Esophagus squamous epithelium (tissue), 4 donors: ENCODE results near the gene DCTD.
A peak's percentile ranks its signal among the peaks of the same experiment; 100 is the strongest.

Experiments used
- POLR2A ChIP-seq, 4 donors: fragments of 450-650 bp; IDR thresholded peaks; one replicate each; pipeline ENCODE4 v1.6.1; 2017; ENCODE audit warnings: antibody characterized with exemption in 4 of 4, mild to moderate bottlenecking in 4 of 4, moderate library complexity in 3 of 4
- TF ChIP-seq, protein P1 (sequence below), 6 experiments: fragments of 450-650 bp in 4 of 6; fragments of 200-600 bp in 2 of 6; sonication (generic) in 2 of 6; IDR thresholded peaks; one replicate each; pipeline ENCODE4 v1.5.1; 2016 to 2019; ENCODE audit warnings: antibody characterized with exemption in 6 of 6, mild to moderate bottlenecking in 4 of 6, moderate library complexity in 4 of 6

DNA sequence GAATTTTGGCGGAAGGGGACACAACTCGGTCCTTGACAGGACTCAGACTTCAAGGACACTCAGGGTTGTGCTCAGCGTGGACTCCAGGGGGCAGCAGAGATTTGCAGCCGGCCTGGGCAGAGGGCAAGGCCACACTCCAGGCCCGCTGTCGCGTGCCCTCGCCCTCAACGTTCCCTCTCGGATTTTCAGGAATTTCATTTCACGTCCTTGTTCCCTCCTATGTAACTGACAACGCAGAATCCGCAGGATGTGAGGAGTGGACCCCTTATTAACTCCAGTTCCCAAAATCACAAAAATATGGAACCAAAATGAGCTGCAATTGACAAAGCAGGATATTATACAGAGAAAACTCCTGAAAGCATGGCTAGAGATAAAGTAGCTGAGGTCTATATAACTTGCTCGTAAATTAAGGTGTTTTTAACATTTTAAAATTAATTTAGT, 21.0 kb upstream of the DCTD start:
- TF ChIP-seq, protein P1, sequence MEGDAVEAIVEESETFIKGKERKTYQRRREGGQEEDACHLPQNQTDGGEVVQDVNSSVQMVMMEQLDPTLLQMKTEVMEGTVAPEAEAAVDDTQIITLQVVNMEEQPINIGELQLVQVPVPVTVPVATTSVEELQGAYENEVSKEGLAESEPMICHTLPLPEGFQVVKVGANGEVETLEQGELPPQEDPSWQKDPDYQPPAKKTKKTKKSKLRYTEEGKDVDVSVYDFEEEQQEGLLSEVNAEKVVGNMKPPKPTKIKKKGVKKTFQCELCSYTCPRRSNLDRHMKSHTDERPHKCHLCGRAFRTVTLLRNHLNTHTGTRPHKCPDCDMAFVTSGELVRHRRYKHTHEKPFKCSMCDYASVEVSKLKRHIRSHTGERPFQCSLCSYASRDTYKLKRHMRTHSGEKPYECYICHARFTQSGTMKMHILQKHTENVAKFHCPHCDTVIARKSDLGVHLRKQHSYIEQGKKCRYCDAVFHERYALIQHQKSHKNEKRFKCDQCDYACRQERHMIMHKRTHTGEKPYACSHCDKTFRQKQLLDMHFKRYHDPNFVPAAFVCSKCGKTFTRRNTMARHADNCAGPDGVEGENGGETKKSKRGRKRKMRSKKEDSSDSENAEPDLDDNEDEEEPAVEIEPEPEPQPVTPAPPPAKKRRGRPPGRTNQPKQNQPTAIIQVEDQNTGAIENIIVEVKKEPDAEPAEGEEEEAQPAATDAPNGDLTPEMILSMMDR (IDR thresholded peaks at IDR 0.05), result peak; percentile 49 to 90 (median 82)
- no peak for TF ChIP-seq POLR2A (IDR thresholded peaks at IDR 0.05)
